Stimulated activated CD4-positive, alpha-beta T cell treated with anti-CD3 and anti-CD28 coated beads, TNF-alpha, amount 100 ng/mL, for 4 hours (primary cell): ENCODE data around the gene KIAA0040.

Experiments
- DNase-seq, 3 experiments: peaks; one replicate each; pipeline ENCODE4 v3.0.0-alpha.2; 2020; ENCODE audit warnings: low read depth in 3 of 3

KIAA0040 gene

GRCh38 chr1:175171036-175171913 lies 21.3 kb downstream of the KIAA0040 start:
- no peak for DNase-seq

- no peak for DNase-seq
These were observed 23.1 kb downstream of the KIAA0040 start for GRCh38 chr1:175169286-175170018.

GRCh38 chr1:175168782-175169181 lies 23.8 kb downstream of the KIAA0040 start:
- DNase-seq: no peak

- DNase-seq: no peak
These were observed 24.7 kb downstream of the KIAA0040 start for GRCh38 chr1:175167861-175168260.

GRCh38 chr1:175166746-175167145 lies 25.8 kb downstream of the KIAA0040 start:
- DNase-seq: no peak

- DNase-seq: no peak
These were observed 27.8 kb downstream of the KIAA0040 start for GRCh38 chr1:175164751-175165150.

- DNase-seq: no peak
These were observed 28.9 kb downstream of the KIAA0040 start for GRCh38 chr1:175163702-175164101.

- DNase-seq: no peak
These were observed 29.6 kb downstream of the KIAA0040 start for GRCh38 chr1:175162955-175163354.

GRCh38 chr1:175158170-175158591 lies 34.4 kb downstream of the KIAA0040 start:
- no peak for DNase-seq

GRCh38 chr1:175157200-175157599 lies 35.4 kb downstream of the KIAA0040 start:
- no peak for DNase-seq

GRCh38 chr1:175155936-175156335 lies 36.6 kb downstream of the KIAA0040 start:
- no peak for DNase-seq

- DNase-seq: no peak
These were observed 37.1 kb downstream of the KIAA0040 start for GRCh38 chr1:175155473-175155856.

GRCh38 chr1:175154629-175155472 lies 37.7 kb downstream of the KIAA0040 start:
- DNase-seq: peak; percentile 53 to 55 (median 54)

GRCh38 chr1:175152006-175152652 lies 40.4 kb downstream of the KIAA0040 start:
- peak; percentile 50 to 56 (median 54) for DNase-seq

GRCh38 chr1:175150596-175151319 lies 41.8 kb downstream of the KIAA0040 start:
- no peak for DNase-seq

- no peak for DNase-seq
These were observed 44.5 kb downstream of the KIAA0040 start for GRCh38 chr1:175148068-175148467.

GRCh38 chr1:175147569-175147968 lies 45.0 kb downstream of the KIAA0040 start:
- DNase-seq: no peak

- DNase-seq: peak; percentile 40 to 49 (median 44)
These were observed 45.9 kb downstream of the KIAA0040 start for GRCh38 chr1:175146529-175147213.

GRCh38 chr1:175145899-175146528 lies 46.6 kb downstream of the KIAA0040 start:
- no peak for DNase-seq

GRCh38 chr1:175138579-175138978 lies 54.0 kb downstream of the KIAA0040 start:
- no peak for DNase-seq
